Gastroesophageal sphincter (tissue), 4 donors: Measurements from ENCODE around the gene NME8. TPM values are rescaled to one million over a fixed set of nuclear protein-coding genes. Genes with fewer than 3 reads are reported as not detected.

Experiments used
- ATAC-seq: fragments of 150-250 bp; one replicate; pipeline ENCODE4 v1.9.1; 2016; ENCODE audit warnings: mild to moderate bottlenecking, moderate library complexity
- H3K27ac ChIP-seq, 4 donors: fragments of 200-600 bp; sonication (generic) in 3 of 4; 1 replicate in 3 of 4; 2 replicates in 1 of 4; pipeline ENCODE4 v1.5.1; 2016 to 2019
- H3K27me3 ChIP-seq: fragments of 200-600 bp; sonication (generic); one replicate; pipeline ENCODE4 v1.5.1; 2019
- H3K36me3 ChIP-seq, 2 donors: fragments of 200-600 bp; sonication (generic); one replicate each; pipeline ENCODE4 v1.5.1; 2019; ENCODE audit warnings: control low read depth in 1 of 2
- H3K4me1 ChIP-seq, 3 donors: fragments of 200-600 bp; sonication (generic); 1 replicate in 2 of 3; 2 replicates in 1 of 3; pipeline ENCODE4 v1.5.1; 2016 to 2019; ENCODE audit warnings: control low read depth in 2 of 3
- H3K4me3 ChIP-seq, 2 donors: fragments of 200-600 bp; sonication (generic); one replicate each; pipeline ENCODE4 v1.5.1; 2019; ENCODE audit warnings: mild to moderate bottlenecking in 1 of 2, moderate library complexity in 1 of 2
- H3K9me3 ChIP-seq, 3 donors: fragments of 200-600 bp; sonication (generic); one replicate each; pipeline ENCODE4 v1.5.1; 2017 to 2019; ENCODE audit warnings: control low read depth in 2 of 3
- EP300 ChIP-seq: sonication (generic); formaldehyde crosslinking; IDR thresholded peaks from one replicate; pipeline ENCODE4 v1.6.1; 2017; ENCODE audit warnings: antibody characterized with exemption, mild to moderate bottlenecking
- POLR2A ChIP-seq, 2 donors: fragments of 450-650 bp; IDR thresholded peaks; one replicate each; pipeline ENCODE4 v1.6.1; 2017; ENCODE audit warnings: antibody characterized with exemption in 2 of 2, mild to moderate bottlenecking in 2 of 2, moderate library complexity in 1 of 2
- POLR2AphosphoS5 ChIP-seq: sonication (generic); formaldehyde crosslinking; IDR thresholded peaks from one replicate; pipeline ENCODE4 v1.6.1; 2017; ENCODE audit warnings: antibody characterized with exemption
- WGBS, 2 donors: methylation state at CpG; one replicate each; pipeline ENCODE4 v1.1.5; 2018; ENCODE audit warnings: low coverage in 1 of 2; 5-methylcytosine and 5-hydroxymethylcytosine counted together
- total RNA-seq, 4 donors: library from RNA; depleted of rRNA; stranded (reverse); fragments of >200 nt; gene quantifications; one replicate each; pipeline ENCODE4 v1.1.0, GENCODE V29; 2016
- TF ChIP-seq, protein P1 (sequence below), 4 experiments: fragments of 200-600 bp in 2 of 4; fragments of 450-650 bp in 2 of 4; sonication (generic) in 1 of 4; IDR thresholded peaks; one replicate each; pipeline ENCODE4 v1.5.1; 2017 to 2019; ENCODE audit warnings: antibody characterized with exemption in 4 of 4, mild to moderate bottlenecking in 2 of 4, moderate library complexity in 2 of 4

NME8 gene
- total RNA-seq, 4 donors from 2014 or later: 2.8 TPM; not detected in 3

GRCh38 chr7:37817591-37817960, 30.8 kb upstream of the NME8 start:
- H3K4me1 ChIP-seq: no peaks in the 10 kb centered on the region
- no peak overlapping the region for H3K27ac ChIP-seq
- H3K27me3 ChIP-seq: no peaks in the 10 kb centered on the region
- H3K4me3 ChIP-seq: no peak overlapping the region
- TF ChIP-seq EP300 (no peak), POLR2AphosphoS5 (no peak), POLR2A (IDR thresholded peaks at IDR 0.05) (no peak)
- TF ChIP-seq, protein P1, sequence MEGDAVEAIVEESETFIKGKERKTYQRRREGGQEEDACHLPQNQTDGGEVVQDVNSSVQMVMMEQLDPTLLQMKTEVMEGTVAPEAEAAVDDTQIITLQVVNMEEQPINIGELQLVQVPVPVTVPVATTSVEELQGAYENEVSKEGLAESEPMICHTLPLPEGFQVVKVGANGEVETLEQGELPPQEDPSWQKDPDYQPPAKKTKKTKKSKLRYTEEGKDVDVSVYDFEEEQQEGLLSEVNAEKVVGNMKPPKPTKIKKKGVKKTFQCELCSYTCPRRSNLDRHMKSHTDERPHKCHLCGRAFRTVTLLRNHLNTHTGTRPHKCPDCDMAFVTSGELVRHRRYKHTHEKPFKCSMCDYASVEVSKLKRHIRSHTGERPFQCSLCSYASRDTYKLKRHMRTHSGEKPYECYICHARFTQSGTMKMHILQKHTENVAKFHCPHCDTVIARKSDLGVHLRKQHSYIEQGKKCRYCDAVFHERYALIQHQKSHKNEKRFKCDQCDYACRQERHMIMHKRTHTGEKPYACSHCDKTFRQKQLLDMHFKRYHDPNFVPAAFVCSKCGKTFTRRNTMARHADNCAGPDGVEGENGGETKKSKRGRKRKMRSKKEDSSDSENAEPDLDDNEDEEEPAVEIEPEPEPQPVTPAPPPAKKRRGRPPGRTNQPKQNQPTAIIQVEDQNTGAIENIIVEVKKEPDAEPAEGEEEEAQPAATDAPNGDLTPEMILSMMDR (IDR thresholded peaks at IDR 0.05): no peak
- 39 to 63% methylated on average over 2 of the region's 2 CpGs for WGBS, 2 donors
- H3K9me3 ChIP-seq: peaks cover 0 to 26% (median 0%) of the 10 kb centered on the region in 3 donors
- ATAC-seq: no peak
- no peaks in the 10 kb centered on the region for H3K36me3 ChIP-seq

DNA sequence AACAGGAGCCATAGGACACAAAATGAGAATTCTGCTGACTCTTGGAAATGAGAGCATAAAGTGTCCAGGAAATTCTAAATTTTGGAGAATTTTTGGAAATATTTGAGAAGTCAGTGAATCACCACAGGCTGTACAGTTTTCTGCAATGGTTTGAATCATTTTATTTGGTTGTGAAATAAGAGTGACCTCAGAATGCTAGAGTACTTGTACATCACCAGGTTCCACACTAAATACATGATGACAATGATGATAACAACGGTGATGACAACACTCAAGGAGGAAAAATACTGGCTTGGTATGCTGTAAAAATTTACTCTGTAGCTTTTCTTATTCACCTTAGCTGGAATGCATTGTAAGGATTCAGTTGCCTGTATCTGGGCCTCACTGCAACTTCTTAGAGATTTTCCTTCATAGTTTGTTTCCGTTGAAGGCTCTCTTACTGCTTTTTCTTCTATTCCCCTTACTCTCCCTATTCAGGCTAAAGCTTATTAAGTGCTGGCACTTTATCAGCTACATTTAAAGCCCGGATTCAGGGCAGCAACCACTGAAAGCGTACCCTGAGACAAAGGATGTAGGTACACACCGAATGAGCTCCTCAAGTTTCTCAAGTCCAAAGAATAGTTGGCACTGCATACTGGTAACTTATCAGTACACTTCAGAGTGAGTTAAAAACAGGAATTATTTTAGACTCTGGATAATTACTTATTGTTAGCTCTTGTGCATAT, 30.2 kb upstream of the NME8 start:
- Histone ChIP-seq H3K4me1 (no peaks in the 10 kb centered on the region), H3K27me3 (no peaks in the 10 kb centered on the region), H3K36me3 (no peaks in the 10 kb centered on the region), H3K4me3 (no peak overlapping the region), H3K9me3 (peaks cover 0 to 26% (median 0%) of the 10 kb centered on the region in 3 donors), H3K27ac (no peak overlapping the region)
- no peak for ATAC-seq
- TF ChIP-seq, protein P1 (IDR thresholded peaks at IDR 0.05): no peak
- TF ChIP-seq POLR2A (IDR thresholded peaks at IDR 0.05) (no peak), POLR2AphosphoS5 (no peak), EP300 (no peak)
- WGBS, 2 donors: 57 to 69% methylated on average over 5 of the region's 5 CpGs

DNA sequence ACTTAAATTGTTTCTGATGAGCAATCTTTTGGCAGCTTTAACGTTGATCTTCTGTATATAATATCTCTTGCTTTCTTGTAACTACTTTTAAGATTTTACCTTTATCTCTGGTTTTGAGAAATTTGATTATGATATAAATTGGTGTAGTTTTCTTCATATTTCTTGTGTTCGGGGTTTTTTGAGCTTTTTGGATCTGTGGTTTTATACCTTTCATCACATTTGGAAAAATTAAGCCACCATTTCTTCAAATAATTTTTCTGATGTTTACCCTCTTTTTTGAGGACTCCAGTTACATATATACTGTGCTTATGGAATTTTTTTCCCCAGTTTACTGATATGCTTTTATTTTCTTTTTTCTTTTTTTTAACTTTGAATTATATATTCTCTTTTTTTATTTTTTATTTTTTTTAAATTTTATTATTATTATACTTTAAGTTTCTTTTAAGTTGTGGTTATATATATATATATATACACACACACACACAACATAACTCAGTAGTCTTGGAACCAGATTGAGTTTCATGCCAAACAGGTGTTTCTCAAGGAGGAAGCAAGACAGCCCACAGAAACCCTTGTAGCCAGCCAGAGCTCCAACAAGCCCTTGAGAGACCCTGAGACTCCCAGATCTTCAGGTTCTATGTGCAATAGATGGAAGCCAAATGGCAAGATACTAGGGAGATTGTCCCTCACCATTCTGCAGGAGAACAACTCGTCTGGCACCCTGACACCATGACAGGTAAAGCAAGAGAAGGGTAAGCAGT, 27.5 kb upstream of the NME8 start:
- no peak overlapping the region for H3K4me3 ChIP-seq
- 38 to 67% methylated on average over 2 of the region's 3 CpGs for WGBS, 2 donors
- H3K4me1 ChIP-seq: no peaks in the 10 kb centered on the region
- peaks cover 0 to 23% (median 0%) of the 10 kb centered on the region in 3 donors for H3K9me3 ChIP-seq
- H3K27me3 ChIP-seq: no peaks in the 10 kb centered on the region
- ATAC-seq: no peak
- H3K27ac ChIP-seq: no peak overlapping the region
- no peaks in the 10 kb centered on the region for H3K36me3 ChIP-seq
- TF ChIP-seq POLR2A (IDR thresholded peaks at IDR 0.05) (no peak), POLR2AphosphoS5 (no peak), EP300 (no peak)
- TF ChIP-seq, protein P1 (IDR thresholded peaks at IDR 0.05): no peak

DNA sequence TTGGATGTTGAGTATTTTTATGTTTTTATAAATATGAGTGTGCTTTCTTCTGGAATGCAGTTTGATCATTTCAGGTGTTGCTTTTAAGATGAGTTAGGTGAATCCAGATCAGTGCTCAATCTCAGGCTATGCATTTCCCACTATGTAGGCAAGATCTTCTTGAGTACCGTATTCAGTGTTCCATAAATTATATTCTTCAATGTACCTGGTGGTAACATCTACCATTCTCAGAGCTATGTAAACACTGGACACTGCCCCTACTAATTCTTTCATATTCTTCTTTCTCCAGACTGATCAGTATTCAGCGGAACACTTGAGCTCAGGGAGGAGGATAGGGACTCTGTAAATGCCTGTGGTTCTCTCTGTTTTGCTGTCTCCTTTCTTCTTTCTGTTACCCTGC, 25.5 kb upstream of the NME8 start:
- Histone ChIP-seq H3K9me3 (peaks cover 0 to 23% (median 0%) of the 10 kb centered on the region in 3 donors), H3K27me3 (no peaks in the 10 kb centered on the region), H3K36me3 (no peaks in the 10 kb centered on the region), H3K27ac (no peak overlapping the region), H3K4me3 (no peak overlapping the region), H3K4me1 (no peaks in the 10 kb centered on the region)
- no peak for TF ChIP-seq POLR2A (IDR thresholded peaks at IDR 0.05)
- no peak for TF ChIP-seq EP300
- TF ChIP-seq, protein P1 (IDR thresholded peaks at IDR 0.05): no peak
- 94 to 100% methylated on average over 1 to 2 of the region's 2 CpGs for WGBS, 2 donors
- no peak for ATAC-seq
